EH (cell line): ENCODE data around the gene NT5C1A.
A peak's percentile ranks its signal among the peaks of the same experiment; 100 is the strongest.

Experiments
- DNase-seq: peaks from one replicate; pipeline ENCODE4 v3.0.0-alpha.2; 2015; ENCODE audit warnings: low read depth

NT5C1A gene

DNA sequence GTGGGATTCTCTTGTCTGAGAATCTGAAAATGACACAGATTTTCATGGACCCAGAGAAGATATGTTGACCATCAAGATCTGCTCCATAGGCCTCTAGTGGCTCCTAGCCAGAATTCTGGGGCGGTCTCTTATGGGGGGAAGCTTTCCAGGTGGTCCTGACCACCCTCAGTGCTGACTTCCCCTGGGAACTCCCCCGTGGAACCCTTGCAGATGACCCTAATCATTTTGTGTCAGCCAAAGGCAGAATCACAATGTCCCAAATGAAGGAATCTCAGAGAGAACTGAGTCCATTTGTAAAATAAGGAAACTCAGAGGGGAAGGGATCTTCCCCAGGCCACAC is 36.1 kb downstream of the NT5C1A start:
- no peak for DNase-seq

DNA sequence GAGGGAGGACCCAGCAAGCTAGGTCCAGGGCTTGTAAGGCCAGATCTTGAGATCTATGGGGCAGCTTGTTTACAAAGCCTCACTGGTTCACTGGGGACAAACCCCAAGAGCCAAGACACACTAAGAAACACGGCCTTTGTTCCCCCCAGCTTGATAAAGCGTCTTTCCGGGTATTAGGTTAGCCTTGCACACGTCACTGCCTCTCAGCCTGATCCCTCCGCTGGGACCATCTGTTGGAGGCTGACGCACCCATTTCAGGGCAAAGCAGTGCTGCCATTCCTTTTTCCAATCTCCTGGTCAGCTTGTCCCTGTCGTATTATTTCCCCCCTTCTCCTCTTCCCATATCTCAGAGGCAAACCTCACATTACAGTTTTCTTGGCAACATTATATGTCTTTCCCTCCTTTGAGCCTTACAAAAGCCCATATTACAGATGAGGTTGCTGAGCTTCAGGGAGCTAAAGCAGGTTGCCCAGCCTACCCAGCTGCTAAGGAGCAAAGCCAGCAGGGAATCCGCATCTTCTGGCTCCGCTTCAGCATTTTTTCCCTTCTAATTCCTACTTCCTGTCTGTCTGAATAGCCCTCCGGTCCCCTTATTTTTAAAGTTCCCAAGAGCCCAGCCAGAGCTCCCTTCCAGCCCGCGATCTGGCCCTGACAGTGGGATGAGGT is 36.6 kb downstream of the NT5C1A start:
- DNase-seq, result no peak

DNA sequence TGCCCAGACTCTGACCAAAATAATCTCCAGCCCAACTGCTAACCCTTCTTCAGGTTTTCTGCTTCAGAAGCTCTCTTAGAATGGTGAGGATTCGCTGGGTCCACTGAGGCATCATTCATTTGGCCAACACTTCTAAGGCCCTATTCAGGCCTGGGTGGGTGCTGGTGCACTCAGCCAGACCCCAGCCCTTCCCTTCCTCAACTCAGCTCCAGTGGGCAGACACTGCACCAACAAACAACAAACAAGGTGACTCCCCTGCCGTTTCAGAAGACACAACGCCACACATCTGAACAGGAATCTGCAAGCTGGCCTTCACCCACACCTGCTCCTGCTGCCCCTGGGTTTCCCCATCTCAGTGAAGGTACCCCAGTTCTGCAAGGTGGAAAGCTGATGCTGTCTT is 38.5 kb downstream of the NT5C1A start:
- DNase-seq, result no peak

DNA sequence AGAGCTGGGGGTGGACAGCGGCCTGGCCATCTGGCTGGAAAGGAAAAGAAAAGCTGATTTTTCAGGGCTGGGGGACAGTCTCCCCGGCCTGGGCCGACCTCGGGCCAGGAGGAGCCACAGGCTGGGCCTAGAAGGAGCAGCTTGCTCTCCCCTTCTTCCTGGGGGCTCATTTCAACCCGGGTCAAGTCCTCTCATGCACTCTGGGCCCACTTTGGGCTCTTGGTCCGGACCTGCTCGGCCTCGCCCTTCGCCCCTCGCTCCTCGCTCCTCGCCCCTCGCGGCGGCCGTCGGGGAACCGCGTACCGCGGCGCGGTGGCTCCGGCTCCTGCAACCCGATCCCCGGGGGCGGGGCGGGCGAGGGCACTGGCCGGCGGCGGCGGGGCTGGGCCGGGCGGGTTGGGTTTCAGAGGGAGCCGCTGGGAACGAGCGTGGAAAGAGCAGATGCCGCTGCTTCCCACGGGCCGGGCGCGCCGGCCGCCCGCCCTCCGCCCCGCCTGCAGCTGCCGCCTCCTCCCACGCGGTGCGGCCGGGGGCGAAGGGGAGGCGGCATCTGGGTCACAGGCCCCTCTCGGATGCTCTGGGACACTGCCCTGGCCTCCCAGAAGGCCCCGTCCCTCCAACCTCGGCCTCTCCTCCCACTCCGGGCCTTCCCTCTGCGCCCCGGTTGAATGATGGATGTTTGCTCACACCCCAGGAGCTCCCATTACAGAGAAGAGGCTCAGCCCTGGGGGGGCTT is 39.1 kb downstream of the NT5C1A start:
- peak; percentile 81 for DNase-seq

DNA sequence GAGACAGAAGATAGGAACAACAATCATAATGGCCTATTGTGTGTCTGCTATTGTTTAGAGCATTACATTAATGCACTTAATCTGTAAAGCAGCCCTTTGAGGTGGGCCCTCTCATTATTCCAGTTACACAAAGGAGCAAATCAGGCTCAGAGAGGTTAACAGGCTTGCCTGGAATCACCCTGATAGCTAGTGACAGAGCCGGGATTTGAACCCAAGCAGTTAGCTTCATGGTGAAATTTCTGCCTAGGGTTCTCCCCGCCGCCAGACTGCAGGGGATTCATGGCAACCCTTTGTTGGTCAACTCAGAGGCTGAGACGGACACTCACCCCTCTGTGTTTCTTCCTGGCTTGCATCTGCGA is 39.6 kb downstream of the NT5C1A start:
- DNase-seq, result no peak

DNA sequence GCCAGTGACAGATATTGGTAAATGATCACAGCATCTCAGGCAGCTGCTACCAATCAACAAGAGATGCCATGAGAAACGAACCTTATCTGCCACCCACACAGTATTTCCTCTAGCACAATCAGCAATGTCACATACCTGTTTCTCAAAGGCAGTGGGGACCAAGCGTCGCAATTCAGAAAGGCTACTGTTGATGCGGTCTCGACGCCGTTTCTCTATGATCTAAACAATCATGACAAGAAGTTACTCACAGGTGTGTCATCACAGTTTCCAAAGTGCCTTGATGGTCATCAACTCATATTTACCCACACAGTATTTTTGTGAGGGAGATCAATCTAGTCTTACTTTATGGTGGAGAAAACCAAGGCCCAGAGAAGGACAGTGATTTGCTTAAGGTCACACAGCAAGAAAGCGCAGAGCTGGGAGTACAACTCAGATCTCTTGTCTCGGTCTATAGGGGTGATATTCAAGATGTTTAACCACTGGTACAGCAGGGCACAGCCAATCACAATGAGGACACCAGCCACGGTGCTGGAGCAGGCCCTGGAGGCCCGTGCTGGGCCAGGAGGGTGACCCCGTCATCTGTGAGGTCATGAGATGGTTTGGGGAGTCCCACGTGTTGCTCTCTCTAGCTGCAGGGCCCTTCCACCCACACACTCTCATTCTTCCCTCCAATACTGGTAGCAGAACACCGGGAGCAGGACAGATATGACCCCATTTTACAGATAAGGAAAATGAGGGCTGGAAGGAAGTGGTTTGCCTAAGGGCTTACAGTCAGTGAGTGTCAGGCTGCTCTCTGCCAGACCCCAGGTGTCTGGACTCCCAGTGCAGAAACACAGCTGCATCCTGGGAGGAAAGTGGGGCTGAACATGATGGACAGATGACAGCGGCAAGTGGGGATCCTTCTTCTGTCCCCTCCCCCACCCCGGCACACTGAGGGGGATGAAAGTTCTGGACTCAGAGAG is 40.3 kb downstream of the NT5C1A start:
- DNase-seq, result no peak

DNA sequence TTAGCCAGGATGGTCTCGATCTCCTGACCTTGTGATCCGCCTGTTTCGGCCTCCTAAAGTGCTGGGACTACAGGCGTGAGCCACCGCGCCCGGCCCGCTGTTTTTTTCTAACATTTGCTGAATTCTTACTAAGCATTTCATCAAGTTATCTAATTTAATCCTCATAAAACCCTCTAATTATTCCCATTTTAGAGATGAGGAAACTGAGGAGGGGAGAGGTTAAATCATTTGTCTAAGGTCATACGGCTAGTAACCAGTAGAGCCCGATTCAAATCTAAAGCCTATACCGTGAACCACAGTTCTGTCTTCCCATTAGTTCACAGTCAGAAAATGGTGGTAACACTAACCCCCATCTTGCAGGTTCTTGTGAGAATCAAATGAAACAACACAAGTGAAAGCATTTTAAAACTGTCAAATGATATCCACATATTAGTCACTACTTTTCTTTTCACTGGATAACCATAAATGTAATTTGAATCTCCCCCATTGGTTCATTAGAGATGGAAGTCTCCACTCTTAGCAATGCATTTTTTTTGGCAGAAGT is 43.0 kb downstream of the NT5C1A start:
- DNase-seq, result no peak

DNA sequence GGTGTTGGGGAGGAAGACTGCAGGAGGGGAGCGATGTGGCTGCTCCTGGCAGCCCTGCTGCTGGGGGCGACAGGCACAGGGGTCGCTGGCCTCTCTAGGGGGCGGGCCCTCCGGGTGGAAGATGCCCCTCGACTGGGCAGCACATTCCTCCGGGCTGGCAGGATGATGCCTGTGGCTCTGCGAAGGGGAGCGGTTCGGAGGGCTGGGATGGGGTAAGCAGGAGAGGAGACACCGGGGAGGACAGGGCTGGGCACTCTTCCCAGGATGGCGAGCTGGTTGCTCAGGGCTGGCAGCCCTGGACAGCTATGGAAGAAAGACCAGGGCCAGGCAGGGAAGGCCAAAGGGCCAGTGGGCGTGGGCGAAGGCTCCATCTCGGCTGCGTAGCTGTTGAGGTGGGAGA is 45.3 kb downstream of the NT5C1A start:
- no peak for DNase-seq

DNA sequence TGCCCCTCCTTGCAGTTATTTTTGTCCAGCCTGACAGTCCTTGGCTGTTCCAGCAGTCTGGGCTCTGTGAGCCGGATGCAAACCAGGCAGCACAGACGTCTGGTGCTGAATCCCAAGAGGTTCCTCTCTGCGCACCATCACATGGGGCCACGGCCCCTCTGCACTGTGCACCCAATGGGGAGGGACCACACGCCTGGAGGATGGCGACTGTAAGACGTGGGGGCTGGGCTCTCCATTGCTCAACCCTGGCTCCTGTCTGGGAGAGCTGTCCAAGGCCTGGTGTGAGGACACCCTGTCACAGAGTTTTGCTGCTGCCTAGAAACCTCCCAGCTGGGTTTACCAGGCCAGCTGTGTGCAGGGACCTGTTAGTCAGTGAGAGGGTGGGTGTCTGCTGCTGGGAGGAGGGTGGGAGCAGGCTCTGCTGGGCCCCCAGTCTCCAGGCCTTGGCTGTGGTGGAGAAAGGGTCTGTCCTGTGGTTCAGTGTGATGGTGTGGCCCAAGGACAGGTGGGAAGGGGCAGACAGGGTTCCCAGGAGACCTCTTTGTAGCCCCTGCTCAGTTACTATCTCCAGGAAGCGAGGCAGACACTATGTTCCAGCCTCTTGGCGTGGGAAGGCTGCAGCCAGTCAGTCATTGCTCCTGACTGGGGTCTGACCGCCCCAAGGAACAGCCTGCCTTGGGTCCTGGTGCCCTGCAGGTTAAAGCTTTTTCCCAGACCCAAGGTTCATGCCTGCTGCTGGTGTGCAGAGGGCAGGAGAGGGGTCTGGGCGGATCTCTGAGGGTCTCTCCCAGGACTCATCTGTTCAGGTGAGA is 46.2 kb downstream of the NT5C1A start:
- peak; percentile 55 for DNase-seq

DNA sequence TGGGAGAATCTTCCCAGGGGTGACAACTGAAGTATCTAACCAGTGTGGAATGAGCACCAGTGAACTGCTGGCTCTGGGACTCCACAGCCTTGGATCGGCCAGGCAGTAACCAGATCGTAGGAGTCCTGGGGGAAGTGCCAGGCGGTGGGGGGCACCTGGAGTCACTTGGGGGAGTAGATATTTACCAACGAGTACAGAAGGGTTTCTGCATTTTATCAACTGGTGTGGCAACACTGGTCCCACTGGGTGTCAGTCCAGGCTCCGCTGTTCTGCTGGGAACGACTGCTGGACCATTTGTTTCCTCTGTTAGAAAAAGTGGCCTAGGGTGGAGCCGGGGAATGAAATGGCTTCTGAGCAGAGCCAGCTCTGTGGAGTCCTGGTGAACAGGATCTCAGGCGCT is 46.9 kb downstream of the NT5C1A start:
- no peak for DNase-seq

DNA sequence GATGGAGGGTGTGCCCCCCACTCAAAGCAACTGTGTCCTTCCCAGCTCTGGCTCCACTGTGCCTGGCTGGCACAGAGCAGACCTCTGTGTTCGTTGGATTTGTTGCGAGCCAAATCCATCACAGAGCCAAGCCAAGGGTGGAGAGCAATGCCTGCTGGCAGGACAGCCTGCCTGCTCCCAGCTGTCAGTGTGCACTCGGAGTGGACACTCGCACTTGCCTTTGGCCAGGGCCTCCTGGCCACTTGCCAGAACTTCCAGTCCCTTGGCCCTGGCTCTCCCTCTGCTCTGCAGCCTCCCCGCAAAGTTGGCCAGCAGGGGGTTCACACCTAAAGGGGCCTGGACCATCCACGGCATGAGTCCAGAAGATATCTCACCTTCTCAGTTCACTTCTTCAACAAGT is 48.9 kb downstream of the NT5C1A start:
- DNase-seq, result no peak

DNA sequence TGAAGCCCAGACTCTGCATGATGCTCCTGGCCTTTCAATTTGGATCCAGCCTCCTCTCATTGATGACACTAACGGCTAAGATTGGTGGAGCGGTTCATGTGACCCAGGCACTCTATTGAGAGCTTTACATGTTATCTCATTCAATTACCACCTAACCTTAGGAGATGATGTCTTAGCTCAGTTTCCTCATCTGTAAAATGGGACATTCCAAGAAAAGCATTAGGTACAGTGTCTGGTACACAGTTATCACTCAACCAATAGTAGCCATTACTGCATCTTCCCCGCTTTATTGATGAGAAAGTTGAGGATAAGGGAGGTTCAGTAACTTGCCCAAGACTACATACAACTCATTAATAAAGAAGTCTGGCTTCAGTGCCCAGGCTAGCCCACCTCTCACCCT is 49.5 kb downstream of the NT5C1A start:
- no peak for DNase-seq

DNA sequence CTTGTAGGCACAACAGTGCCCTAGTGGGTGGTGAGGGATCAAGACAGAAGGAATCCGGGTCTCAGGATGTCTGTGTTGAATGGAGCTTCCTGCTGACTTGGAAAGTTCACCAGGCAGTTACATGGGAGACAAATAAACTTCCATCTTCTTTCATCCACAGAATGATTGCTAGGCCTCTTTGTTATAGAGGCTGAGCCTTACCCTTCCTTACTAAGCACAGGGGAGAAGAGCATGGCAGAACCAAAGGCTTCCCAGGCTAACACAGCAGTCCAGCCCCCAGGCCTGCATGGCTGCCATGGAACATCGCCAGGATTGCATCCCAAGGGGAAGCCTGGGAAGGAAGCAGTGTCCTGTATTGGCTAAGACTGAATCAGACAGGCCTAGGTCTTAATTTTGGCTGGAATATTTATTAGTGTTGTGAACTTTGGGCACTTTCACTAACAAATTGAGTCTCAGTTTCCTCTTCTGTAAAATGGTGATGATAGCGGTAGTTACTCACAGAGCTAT is 51.2 kb downstream of the NT5C1A start:
- no peak for DNase-seq

DNA sequence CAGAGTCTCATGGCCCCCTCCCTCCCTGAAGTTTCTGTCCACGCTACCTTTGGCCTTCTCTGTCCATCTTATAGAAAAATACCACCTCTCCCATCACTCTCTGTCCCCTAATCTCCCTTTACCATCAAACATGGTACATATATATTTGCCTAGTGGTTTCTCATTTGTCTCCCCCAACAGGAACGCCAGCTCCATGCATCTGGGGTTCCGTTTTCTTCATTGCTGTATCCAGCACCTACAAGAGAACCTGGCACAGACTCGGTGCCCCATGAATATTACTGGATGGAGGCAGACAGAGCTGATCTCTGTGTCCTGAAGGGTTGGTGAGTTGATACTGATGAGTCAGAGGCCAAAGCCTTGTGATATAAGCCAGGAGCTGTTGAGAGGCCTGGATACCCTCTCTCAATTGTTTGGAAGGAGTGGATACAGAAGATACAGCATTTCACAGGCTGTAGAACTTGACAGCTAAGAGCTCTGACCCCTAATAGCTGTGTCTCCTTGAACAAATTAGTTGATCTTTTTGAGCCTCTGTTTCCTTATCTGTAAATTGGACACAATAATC is 54.3 kb downstream of the NT5C1A start:
- no peak for DNase-seq

DNA sequence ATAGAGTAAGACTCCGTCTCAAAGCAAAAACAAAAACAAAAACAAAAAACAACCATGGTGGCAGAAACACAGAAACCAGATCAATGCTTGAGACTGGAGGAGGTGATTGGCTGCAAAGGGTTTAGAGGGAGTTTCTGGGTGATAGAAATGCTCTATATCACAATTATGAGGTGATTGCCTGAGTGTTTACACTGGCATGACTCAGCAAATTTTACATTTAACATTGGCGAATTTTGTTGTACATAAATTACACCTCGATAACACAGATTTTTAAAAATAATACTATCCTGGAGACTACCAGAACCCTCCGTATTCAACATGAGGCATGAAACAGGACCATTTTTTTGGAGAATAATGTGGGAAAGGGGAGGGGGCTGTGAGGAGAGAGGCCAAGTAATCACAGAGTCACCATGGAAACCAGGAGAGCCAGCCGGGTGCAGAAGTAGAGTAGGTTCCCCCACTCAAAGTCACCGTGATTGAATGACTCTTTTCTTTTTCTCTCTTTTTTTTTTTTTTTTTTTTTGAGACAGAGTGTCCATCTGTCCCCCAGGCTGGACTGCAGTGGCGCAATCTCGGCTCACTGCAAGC is 56.7 kb downstream of the NT5C1A start:
- no peak for DNase-seq

DNA sequence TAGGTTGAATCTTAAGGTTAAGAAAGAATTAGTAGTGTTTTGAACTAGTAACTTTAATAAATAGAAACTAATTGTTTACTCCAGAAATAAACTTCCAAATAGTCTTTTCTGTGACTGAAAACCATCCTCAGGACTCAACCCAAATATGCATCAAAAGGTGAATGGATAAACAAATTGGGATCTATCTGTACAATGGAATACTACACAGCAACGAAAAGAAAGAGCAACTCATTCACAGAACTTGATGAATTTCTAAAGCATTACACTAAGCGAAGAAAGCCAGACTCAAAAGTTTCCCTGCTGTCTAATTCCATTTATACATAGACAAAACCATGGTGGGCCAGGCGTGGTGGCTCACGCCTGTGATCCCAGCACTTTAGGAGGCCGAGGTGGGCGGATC is 57.4 kb downstream of the NT5C1A start:
- DNase-seq, result no peak

DNA sequence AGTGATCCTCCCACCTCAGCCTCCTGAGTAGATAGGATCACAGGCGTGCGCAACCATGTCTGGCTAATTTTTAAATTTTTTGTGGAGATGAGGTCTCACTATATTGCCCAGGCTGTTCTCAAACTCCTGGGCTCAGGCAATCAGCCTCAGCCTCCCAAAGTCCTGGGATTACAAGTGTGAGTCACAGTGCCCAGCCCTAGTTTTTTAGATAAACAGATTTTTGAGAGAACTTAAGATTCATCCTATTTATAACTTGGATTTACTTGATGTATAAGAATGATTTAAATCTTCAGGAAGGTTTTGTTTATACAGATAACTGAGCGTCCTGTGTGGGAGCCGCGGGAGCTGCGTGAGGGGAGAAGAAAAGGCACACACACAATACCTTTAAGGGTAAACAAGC is 58.7 kb downstream of the NT5C1A start:
- DNase-seq, result peak; percentile 43

DNA sequence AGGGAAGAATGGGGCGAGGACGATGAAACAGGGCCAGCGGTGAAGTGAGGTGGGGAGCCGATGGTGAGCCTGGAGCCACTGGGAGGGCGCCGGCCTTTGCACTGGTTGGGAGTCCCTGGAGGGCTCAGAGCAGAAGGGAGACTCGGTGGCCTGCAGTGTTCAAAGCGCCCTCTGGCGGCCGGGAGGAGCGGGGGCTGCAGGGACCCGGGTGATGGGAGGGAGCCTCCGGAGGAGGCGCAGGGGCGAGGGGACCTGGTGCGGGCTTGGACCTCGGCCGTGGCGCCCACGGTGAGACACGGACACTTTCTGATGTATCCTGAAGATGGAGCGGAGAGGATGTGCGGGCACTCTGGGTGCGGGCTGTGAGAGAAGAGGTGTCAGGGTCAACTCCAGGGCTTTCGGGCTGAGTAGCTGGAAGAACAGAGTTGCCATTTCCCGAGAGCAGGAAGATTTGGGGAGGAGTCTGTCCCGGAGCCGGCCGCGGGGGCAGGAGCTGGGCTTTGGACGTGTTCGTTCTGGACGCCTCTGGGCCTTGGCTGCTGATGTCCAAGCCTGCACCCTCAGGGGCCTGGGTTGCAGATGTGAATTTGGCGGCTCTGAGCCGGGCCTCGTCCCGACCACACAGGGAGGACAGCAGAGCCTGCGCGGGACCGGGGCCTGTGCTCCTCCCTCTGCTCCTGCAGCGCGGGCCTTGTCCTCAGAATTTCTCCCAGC is 62.1 kb downstream of the NT5C1A start:
- peak; percentile 43 for DNase-seq
